Activated CD8-positive, alpha-beta memory T cell treated with anti-CD3 and anti-CD28 coated beads for 1 hour (primary cell): ENCODE data around the gene TPP1.

Experiments used
- DNase-seq, 2 donors: peaks; one replicate each; pipeline ENCODE4 v3.0.0-alpha.2; 2020; ENCODE audit warnings: low read depth in 1 of 2; ENCODE audit errors: extremely low read depth in 1 of 2

Gene TPP1

DNA sequence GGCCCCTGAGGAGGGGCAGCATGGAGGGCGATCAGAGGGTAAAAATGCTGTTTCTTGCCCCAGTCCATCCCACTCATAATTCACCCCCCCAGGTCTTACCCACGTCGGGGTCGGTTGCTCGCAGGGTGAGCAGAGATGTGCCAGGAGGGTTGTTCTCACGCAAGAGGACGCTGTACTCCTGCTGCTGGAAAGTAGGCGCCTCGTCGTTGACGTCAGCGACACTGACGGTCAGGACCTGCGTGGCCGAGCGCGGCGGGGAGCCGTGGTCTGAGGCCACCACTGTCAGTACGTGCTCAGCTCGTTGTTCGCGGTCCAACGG, 10.3 kb upstream of the TPP1 start:
- DNase-seq = no peak

DNA sequence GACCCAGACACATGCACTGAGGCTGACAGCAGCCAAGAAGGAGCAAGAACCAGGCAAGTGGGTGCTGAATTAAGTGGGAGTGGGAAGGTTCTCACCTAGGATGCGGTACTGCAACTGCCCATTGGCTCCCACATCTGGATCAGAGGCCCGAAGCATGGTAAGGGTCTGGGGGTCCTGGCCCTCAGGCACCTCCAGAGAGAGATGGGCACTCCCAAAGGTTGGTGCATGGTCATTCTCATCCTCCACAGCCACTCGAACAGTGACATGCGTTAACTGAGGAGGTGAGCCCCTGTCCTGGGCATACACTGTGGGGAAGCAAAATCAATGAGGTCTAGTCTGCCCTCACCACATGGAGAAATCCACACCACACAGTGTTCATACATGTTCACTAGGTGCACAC, 9.3 kb upstream of the TPP1 start:
- no peak for DNase-seq

DNA sequence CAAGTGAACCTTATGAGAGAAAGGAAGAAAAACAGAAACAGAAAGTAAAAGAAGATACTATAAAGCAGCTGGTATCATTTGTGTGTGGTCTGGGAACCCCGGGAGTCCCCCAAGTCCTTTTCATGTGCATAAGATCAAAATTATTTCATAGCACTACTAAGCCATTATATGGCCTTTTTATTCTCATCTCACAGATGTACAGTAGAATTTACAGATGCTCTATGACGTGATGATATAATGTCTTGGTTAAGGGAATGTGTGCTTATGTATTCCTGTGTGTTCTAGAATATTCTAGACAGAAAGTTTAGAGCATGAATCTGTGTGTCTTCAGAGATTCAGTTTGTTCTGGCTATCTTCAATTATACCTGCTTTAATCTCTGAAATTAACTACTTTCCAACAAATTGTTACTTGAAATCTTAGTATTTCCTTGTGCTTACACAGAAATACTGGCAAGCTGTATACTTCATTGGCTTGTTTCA, 8.6 kb upstream of the TPP1 start:
- no peak for DNase-seq

DNA sequence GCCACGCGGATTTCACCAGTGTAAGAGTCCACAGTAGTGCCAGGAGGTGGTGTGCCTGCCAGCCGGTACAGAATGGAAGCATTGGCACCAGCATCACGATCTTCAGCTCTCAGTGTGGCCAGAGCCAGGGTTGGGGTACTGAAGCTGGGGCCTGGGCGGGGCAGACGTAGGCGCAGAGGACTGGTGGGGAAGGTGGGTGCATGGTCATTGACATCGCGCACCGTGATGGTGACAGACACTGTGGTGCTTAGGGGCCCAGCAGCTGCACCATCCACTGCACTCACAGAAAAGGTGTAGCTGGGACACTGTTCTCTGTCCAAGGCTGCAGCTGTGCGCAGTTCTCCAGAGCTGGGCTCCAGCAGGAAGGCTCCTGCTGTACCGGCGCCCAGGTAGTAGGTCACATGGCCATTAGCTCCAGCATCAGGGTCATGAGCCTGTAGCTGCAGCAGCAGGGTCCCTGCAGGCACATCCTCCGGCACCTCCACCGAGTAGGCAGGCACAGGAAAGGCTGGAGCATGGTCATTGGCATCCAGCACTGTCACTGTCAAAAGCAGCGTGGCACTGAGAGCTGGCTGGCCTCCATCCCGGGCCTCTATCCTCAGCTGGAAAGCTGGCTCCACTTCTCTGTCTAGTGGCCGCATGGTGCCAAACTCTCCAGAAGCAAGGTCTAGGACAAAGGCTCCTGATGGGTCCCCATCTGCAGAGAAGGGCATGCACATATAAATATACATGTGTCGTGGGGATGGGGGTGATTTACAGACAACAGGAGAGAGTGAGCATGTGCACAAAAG, 7.9 kb upstream of the TPP1 start:
- DNase-seq = no peak

DNA sequence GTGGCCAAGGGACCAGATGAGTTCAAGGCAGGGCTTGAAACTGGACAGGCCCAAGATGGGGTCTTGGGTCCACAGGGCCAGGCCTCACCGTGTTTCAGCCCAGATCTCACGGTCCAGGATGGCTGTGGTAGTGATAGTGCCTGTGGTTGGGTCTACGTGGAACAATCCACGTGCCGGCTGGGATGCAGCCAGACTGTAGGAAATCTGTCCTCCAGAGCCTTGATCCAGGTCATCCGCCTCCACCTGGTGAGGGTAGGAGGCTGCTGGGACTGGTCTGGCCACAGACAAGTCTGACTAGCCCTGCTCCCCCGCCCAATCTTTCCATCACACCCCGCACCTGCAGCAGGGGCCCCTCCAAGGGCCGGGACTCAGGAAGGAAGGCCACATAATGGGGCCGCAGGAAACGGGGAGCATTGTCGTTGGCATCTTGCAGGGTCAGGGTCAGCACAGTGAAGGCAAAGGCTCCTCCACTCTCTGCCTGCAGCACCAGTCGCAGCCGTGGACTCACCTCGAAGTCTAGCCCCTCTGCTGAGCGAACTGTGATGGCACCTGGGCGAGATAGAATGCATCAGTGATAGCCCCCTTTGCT, 6.7 kb upstream of the TPP1 start:
- no peak for DNase-seq

DNA sequence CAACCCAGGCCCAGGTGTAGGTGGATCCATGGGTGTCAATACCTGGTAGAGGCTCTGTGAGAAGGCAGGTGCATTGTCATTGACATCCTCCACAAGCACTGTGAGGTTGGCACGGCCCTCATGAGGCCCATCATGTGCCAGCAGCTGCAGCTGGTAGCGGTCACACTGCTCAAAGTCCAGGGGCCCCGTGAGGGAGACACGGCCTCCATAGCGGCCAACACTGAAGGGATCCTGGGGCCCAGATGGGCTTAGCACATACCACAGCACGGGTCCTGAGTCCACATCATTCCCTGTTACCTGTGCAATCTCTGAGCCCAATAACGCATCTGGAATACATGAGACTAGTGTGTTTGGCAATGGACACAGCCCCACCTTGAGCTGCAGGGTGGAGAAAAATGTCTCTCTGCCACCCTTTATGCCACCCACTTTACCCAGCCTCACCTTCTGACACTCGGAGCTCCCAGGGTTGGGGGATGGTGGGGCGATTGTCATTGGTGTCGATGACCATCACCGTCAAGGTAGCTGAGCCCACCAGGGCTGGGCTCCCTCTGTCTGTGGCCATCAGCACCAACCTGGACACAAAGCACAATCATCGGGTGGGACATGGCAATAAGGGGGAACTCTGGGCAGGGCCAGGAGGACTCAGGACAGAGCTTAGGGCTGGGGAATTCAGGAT, 6.1 kb upstream of the TPP1 start:
- DNase-seq = no peak

DNA sequence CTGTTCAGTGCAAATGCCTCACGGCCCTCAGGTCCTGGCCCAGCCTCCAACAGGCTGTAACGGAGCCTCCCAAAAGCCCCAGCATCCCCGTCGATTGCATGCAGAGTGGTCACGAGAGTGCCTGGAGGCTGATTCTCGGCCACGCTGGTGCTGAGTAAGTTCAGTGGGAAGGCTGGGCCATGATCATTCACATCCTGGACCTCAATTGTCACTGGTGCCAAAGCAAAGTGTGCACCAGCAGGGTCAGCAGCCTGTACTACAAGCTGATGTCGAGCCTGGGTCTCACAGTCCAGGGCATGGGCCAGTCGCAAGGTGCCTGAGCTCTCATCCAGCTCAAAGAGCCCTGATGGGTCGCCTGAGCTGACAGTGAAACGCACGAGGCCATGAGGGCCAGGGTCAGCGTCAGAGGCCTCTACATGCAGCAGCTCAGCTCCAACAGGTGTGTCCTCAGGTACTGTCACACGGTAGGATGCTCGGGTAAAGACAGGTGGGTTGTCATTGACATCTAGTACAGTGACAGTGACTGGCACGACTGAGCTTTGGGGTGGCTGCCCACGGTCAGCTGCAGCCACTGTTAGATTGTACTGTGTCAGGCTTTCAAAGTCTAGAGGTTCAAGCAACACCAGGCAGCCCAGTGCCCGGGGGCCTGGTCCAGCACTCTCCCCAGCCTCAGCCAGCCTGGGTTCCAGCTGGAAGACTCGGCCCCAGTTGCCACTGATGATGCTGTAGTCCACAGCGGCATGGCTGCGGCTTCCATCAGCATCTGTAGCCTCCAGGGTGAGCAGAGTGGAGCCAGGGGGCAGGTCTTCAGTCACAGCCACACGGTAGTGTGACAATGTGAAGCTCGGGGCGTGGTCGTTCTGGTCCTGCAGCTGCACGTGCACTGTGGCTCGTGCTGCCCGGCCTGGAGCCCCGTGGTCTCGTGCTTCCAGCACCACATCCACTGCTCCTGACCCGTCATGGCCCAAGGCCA, 4.5 kb upstream of the TPP1 start:
- no peak for DNase-seq

DNA sequence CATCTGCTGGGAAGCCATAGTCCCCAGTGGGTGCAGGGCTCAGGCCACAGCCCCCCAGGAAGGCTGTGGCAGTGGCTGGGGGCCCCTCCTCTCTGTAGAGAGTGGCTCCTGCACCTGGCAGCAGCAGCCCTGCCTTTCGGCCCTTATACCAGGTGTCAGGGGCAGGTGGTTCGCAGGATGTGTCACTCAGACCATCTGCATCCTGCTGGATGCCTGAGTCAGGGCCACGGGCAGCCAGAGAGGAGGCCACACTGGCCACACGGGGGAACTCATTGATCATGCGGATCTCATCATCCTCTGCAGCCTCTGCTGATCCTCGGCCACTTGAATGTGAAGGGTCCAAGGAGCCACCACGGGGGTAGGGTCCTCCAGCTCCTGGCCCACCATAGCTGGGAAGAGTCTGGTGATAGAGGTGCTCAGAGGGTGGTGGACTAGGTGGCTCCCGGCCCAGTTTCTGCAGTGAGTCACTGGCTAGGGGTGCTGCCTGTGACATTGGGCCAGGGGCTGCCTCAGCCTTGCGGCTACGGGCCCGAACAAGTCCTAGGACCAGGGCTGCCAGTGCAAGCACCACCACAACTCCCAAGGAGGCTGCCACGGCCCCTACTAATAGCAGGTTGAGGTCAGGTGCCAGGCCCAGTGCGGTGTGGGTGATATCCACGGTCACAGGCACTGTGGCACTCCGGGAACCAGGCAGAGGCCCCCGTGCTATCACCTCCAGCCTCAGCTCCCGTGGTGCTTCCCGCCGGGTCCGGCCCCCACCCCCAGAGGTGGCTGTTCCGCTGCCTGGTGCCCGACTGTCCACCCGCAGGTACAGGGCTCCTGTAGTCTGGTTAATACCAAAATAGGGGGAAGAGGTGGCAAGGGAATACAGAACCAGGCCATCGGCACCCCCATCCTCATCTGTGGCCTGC, 3.3 kb upstream of the TPP1 start:
- no peak for DNase-seq

DNA sequence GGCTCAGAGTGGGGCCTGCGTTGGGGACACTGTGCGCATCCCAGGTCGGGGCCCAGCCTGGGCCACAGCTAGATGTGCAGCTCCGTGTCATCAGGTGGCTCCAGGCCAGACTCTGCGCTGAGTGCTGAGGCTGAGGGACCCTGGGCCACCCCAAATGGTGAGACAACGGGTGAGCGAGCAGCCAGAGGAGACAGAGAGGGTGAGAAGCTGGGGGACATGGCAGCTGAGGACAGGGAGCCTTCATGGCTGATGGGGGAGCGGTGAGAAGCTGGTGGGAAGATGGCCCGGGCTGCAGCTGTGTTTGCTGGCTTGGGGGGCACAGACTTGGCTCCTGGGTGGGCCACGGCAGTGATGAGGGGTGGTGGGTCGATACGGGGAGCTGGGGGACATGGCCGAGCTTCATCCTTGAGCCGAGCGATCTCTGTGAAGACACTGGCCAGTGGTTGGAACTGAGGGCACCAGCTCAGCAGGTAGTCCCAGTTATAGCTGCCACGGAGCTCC, 2.5 kb upstream of the TPP1 start:
- DNase-seq = no peak

DNA sequence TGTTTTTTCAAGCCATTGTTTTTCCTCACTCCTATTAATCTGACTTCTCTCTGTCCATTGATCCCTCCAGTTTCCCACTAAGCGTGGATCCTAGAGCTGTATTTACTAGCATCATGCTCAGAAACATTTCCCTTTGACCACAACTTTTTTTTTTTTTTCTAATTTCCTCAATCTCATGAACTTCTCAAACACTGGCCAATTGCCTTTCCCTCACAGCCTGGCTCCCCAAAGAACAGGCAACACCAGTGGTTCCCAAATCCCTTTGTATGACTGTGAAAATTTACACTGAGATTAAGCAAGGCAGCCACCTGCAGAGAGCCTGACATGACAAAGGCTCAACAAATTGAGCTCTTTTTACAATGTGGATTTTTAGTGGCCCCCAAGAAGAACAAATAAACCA, 1.4 kb upstream of the TPP1 start:
- no peak for DNase-seq

DNA sequence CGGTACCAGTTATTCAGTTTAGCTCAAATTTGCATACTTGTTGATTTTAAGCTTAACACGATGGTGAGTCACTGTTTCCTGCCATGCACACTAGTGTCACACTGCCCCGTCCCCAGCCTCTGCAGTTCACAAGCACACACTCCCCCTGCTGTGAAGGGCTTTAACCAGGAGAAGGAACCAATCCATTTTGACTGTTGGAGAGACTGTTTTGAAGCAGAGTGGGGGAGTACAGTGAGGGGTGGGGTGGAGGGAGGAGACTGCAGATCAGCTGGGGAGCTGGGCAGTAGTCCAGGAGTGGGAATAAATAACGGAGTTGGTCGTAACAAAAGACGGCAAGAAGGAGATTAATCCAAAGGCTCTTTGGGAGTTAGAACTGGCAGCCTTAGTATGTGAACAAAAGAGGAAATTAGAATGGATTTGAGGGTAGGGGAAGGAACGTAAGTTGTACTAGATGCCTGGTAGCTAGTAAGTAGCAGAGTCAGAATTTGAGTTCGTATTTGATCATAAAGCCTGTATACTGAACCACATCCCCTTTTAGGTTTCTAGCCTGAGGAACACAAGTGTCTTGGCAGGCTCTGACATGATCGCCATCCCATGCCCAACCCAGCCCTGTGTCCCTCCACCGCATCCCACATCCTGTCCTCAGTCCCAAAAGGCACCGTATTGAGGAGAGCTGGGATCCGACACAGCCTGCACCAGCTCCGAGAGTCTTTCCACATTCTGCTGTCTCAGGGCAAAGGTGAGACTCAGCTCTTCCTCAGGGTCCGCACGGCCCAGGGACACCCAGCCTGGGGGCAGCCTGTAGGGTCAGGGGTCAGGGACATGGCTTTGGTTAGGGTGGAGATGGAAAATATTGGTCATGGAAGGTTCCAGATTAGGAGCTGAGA, 862 bp downstream of the TPP1 start:
- peak in 1 of 2 donors; percentile 51 for DNase-seq

DNA sequence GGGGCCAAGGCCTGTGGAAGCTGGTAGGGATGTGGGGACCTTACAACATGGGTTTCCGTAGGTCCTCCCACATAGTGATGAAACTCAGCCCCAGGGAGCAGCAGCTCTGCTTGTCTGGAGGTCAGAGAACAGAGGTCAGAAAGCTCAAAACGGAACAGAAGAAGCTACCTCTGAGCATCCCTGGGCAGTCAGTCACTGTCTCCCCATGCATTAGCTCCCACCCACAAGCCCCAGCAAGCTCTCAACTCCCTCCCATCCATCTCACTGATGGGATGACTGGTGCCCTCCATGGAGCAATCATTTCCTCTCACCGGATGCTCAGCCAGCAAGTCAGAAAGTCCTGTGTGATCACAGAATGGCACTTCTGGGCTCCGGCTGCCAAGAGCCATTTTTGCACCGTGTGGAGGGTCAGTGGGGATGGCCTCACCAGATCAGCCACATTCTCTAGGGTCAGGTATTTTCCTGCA, 1.9 kb downstream of the TPP1 start:
- DNase-seq = no peak

DNA sequence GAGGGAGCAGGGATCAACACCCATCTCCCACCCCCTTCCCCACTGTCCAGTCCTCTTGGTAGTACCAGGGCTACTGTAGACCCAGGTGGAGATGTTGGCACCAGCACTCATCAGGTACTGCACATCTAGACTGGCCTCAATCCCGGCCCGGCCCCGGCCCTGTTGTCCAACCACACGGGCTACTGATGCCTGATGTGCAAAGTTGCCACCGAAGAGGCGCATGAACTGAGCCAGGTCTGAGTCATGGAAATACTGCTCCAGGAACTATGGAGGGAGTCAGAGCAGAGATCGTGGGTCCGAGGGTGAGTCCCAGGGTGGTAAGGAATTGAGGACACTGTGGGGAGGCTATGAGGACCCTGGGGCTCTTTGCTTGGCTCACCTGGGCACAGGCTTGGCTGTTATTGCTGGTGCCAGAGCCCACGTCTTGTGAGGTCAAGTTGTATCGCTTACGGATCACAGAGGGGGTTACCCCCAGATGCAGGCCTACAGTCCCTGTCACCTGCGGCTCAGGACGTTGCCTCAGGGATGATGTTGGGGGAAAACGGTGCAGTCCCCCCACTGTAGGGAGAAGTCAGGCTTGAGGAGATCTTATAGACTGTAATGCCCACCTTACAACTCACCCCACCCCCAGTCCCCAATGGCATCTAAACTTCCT, 2.5 kb downstream of the TPP1 start:
- no peak for DNase-seq

DNA sequence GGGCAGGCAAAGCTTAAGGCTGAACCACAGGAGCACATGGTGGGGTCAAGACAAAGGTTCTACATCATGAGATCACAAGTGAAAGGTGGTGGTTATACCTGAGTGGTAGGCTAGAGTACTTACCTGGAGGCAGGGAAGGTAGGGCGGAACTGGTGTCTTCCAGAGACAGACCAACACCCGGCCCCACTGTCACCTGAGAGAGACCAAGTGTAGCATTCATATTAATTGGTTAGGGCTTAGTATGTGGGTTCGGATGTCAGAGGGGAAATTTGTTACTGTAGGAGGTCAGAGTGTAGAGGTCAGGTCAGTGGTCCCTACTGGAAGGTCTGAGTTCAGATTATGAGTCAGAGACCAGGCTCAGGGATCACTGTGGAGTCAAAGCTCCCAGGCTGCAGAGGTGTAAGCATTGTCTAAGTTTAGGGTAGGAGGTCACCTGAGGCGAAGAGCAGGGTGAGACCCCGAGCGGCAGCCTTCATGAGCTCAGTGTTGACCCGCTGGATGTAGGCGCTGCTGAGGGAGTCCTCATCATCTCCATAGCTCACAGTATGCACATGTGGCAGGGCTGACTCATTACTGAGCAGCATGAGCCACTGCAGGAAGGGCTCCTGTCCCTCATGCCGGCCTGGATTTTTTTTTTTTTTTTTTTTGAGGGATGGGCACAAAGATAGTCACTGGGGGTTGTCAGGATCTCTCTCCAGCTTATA, 3.2 kb downstream of the TPP1 start:
- DNase-seq = no peak

DNA sequence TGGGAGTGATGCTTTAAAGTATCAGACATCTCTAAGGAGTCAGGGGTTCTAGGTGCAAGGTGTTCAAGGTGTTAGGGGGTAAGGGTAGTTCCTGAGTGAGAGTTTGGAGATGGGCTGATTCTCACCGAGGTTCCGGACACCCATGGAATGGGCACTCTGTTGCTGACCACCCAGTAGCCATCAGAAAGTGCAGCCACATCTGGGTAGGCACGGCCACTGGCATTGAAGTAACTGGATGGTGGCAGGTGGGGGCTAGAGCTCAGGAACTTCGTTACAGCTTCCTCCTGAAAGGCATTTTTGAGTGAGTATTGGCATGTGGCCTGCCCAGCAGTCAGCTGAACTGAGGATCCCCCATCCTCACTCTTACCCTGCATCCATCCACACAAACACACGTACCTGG, 4.2 kb downstream of the TPP1 start:
- DNase-seq = no peak

DNA sequence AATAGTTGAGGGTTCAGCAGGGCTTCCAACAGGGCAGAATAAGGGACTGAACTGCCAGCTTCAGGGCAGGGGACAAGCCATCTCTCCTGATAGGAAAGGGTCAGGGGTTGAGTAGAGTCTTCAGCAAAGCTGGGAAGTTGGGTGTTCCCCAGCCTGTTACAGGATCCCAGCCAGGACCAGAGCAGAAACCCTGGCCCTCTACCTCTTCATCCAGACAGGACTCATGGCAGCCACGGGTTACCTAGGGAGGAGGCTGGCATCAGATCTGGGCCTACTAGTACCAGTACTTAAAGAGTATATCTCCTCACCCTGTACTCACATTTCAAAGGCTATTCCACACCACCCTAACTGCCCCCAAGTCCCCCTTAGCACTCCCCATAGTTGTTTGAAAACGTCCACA, 4.8 kb downstream of the TPP1 start:
- DNase-seq = no peak

DNA sequence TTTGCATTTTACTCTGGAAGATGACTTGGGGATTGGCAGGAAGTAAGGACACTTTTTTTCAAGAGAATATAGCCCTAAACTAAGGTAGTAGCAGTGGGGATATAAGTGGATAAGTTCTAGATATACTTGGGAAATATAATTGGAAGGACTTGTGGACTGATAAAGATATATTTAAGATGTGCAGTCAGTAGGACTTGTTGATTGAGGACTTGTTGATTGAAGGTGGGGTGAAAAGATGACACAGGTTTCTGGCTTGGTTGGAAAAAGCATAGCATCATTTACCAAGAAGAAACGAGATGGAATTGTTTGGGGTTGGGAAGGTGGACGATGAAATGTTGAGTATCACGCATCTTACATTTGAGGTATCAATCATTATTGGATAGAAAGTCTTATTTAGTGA, 5.7 kb downstream of the TPP1 start:
- DNase-seq = no peak
